Mucosa of descending colon (tissue), 3 donors: Measurements from ENCODE around the gene MDGA2. TPM values are rescaled to one million over a fixed set of nuclear protein-coding genes. Genes with fewer than 3 reads are reported as not detected.
A peak's percentile ranks its signal among the peaks of the same experiment; 100 is the strongest.
"Not testable (repeated sequence)": the region's sequence is repeated elsewhere in the genome, so short reads cannot be mapped to it uniquely, and the experiment has no call there.

ENCODE experiments used
- ATAC-seq: fragments of 200-7000 bp; cut with Tn5 transposase; one replicate; pipeline ENCODE4 v1.9.1; 2020; ENCODE audit warnings: mild to moderate bottlenecking, moderate library complexity
- DNase-seq, 3 donors: peaks; one replicate each; pipeline ENCODE4 v3.0.0-alpha.2; 2020
- H3K36me3 ChIP-seq: fragments of 200-600 bp; one replicate; pipeline ENCODE4 v1.8.0; 2021; ENCODE audit warnings: low read depth, mild to moderate bottlenecking
- H3K4me1 ChIP-seq: fragments of 200-600 bp; one replicate; pipeline ENCODE4 v1.8.0; 2021; ENCODE audit warnings: low read depth, mild to moderate bottlenecking
- H3K4me3 ChIP-seq: fragments of 200-600 bp; one replicate; pipeline ENCODE4 v1.8.0; 2021; ENCODE audit warnings: mild to moderate bottlenecking
- H3K9me3 ChIP-seq: fragments of 200-600 bp; one replicate; pipeline ENCODE4 v1.8.0; 2021; ENCODE audit warnings: mild to moderate bottlenecking
- CTCF ChIP-seq: fragments of 200-600 bp; IDR thresholded peaks from one replicate; pipeline ENCODE4 v1.8.0; 2022; ENCODE audit warnings: antibody characterized with exemption, mild to moderate bottlenecking
- intact Hi-C, 2 donors: fragments of 100-400 bp; cut with DNase I in 1 of 2; cut with micrococcal nuclease in 1 of 2; formaldehyde crosslinking; loops; one replicate each; pipeline versions ENCODE4 v1.11.0 to v1.11.1; 2022; cut with DNase I, micrococcal nuclease
- total RNA-seq, 3 donors: library from RNA; stranded (reverse); fragmentation: NEBNext Ultra II Directional in 2 of 3; extraction: Animal tissue kit (Norgen Biotek cat#: 25700) in 2 of 3; gene quantifications; one replicate each; pipeline versions ENCODE4 v1.2.1 to v1.2.4, GENCODE V29; 2021 to 2023
- donor health status: DM: no; HTN: no; CAD: no; lungs with moderate emphysema.
- donor health status: DM: no; HTN: no; CAD: no.
- donor health status: DM: no; HTN: yes; CAD: no.

The MDGA2 gene
- total RNA-seq, 3 donors from 2014 or later: 0.35 TPM; not detected in 2

DNA sequence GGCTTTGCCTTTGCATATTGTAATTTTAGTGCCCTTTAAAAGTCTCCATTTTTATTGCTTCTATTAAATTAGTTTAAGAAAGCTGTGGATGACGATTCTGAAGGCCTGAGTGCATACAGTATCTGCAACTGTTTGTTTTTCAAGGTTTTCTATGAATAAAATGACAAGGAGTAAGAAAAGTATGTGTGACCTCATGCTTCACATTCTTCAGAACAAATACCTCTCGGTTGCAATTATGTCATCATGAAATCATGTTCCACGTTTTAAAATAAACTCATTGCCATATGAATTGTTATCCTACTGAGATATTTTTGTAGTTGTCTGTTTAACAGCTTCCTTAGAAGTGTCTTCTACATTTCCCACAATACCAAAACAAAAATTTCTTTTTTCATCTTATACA is 374.6 kb downstream of the MDGA2 start:
- intact Hi-C loops: no loop called here
- H3K4me1 ChIP-seq: no peaks in the 10 kb centered on the region
- no peak for TF ChIP-seq CTCF
- H3K4me3 ChIP-seq: no peak overlapping the region
- DNase-seq (no peak), ATAC-seq (no peak)
- H3K9me3 ChIP-seq: no peaks in the 10 kb centered on the region
- H3K36me3 ChIP-seq: no peaks in the 10 kb centered on the region

DNA sequence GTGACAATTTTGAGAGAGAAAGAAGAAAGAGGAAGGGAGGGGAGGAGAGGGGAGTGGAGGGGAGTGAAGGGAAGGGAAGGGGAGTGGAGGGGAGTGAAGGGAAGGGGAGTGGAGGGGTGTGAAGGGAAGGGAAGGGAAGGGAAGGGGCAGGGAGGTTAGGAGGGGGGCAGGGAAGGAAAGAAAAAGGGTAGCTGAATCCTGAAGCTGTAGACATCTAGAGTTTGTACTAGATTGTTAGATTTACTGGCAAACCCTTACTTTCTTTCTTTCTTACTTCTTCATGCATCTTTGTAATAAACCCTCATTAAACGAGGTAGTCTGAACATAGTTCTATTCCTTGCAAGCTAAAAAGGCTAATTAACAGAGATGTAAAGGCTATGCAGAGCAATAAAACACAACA is 378.0 kb downstream of the MDGA2 start:
- H3K9me3 ChIP-seq: no peaks in the 10 kb centered on the region
- no peaks in the 10 kb centered on the region for H3K4me1 ChIP-seq
- intact Hi-C loops: no loop called here
- no peaks in the 10 kb centered on the region for H3K36me3 ChIP-seq
- DNase-seq: no peak
- H3K4me3 ChIP-seq: no peak overlapping the region
- no peak for ATAC-seq
- no peak for TF ChIP-seq CTCF

GRCh38 chr14:47284283-47284682 is 391.1 kb downstream of the MDGA2 start:
- no peak for DNase-seq
- H3K4me3 ChIP-seq: no peak overlapping the region
- H3K9me3 ChIP-seq: no peaks in the 10 kb centered on the region

DNA sequence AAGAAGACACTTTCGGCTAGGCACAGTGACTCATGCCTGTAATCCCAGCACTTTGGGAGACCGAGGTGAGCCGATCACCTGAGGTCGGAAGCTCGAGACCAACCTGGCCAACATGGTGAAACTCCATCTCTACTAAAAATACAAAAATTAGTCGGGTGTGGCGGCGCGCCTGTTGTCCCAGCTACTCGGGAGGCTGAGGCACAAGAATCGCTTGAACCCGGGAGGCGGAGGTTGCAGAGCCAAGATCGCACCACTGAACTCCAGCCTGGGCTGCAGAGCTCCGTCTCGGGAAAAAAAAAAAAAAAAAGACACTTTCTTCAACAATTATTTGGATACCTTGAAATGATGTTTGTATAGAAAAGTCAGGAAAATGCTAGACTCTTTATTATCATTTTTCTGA is 393.6 kb downstream of the MDGA2 start:
- intact Hi-C loops, H3K36me3 ChIP-seq, DNase-seq, H3K4me3 ChIP-seq, ATAC-seq, H3K9me3 ChIP-seq, H3K4me1 ChIP-seq: not testable (repeated sequence)

More at GRCh38 chr14:47284283-47284682, 391.1 kb downstream of the MDGA2 start:
- H3K4me1 ChIP-seq: no peaks in the 10 kb centered on the region
- no peak for TF ChIP-seq CTCF
- no peak for ATAC-seq
- no peaks in the 10 kb centered on the region for H3K36me3 ChIP-seq
- intact Hi-C loops: no loop called here

DNA sequence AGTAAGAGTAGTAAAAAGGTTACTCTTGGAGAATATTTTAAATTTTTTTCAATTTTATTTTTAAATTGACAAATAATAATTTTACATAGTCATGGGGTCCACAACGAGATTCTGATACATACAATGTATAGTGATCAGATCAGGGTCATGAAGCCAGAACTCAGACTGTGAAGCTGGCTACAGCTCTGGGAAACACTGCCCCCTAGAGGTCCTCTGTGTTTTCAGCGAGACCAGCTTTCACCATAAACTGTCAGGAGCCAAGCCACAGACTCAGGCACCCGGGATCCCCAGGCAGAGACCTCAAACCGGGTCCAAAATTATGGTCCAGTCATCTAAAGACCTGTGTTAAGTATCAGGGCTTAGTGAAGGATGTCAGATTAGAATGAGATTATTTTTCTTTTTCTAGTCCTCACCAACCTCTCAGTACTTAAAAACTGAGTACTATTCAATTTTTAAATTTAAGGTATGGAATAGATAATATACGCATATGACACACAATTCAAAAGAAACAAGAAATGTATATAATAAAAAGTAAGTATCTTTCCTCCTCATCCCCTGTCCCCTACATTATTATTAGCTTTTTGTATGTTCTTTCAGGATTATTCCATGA is 397.1 kb downstream of the MDGA2 start:
- no peaks in the 10 kb centered on the region for H3K4me1 ChIP-seq
- no peak overlapping the region for H3K4me3 ChIP-seq
- no peaks in the 10 kb centered on the region for H3K36me3 ChIP-seq
- H3K9me3 ChIP-seq: no peaks in the 10 kb centered on the region
- peak; percentile 45 for TF ChIP-seq CTCF
- peak; percentile 64 for ATAC-seq
- intact Hi-C loops: loop anchor here in 1 of 2 donors (10.0 kb wide), 1 partner anchor 304 kb away; no protein-coding TSS in a partner anchor
- peak in 2 of 3 donors; percentile 37 to 67 for DNase-seq

- no peaks in the 10 kb centered on the region for H3K9me3 ChIP-seq
- TF ChIP-seq CTCF: no peak
- no peaks in the 10 kb centered on the region for H3K4me1 ChIP-seq
- intact Hi-C loops: loop anchor here in 1 of 2 donors (10.0 kb wide), 1 partner anchor 303 kb away; no protein-coding TSS in a partner anchor
- ATAC-seq (no peak), DNase-seq (no peak)
- no peak overlapping the region for H3K4me3 ChIP-seq
- no peaks in the 10 kb centered on the region for H3K36me3 ChIP-seq
Measured at GRCh38 chr14:47277703-47278102, 397.7 kb downstream of the MDGA2 start.
